A549 (cell line): ENCODE measurements around the gene MXI1.

ENCODE experiments used
- CTCF ChIP-seq: fragments of >200 bp; sonication (Bioruptor Twin); formaldehyde crosslinking; IDR thresholded peaks from 3 replicates; pipeline ENCODE4 v1.5.1; 2016
- E2F6 ChIP-seq: IDR thresholded peaks from 2 replicates; pipeline ENCODE4 v1.6.1; 2012; ENCODE audit warnings: low read depth, borderline replicate concordance
- EP300 ChIP-seq, 2 experiments: fragments of >200 bp; sonication (Bioruptor Twin); formaldehyde crosslinking; IDR thresholded peaks; 2 replicates in 1 of 2; 3 replicates in 1 of 2; pipeline ENCODE4 v1.6.1; 2016 to 2017
- SMC3 ChIP-seq: fragments of >200 bp; sonication (Bioruptor Twin); formaldehyde crosslinking; IDR thresholded peaks from 3 replicates; pipeline ENCODE4 v1.6.1; 2018; ENCODE audit warnings: inconsistent platforms

- TF ChIP-seq EP300 (IDR thresholded peaks at IDR 0.05) (no peak), CTCF (no peak), E2F6 (no peak), SMC3 (no peak)
Measured at GRCh38 chr10:110268971-110269370, 61.6 kb downstream of the MXI1 start.
